ENCODE data around the gene FAM81A.

The FAM81A gene

DNA sequence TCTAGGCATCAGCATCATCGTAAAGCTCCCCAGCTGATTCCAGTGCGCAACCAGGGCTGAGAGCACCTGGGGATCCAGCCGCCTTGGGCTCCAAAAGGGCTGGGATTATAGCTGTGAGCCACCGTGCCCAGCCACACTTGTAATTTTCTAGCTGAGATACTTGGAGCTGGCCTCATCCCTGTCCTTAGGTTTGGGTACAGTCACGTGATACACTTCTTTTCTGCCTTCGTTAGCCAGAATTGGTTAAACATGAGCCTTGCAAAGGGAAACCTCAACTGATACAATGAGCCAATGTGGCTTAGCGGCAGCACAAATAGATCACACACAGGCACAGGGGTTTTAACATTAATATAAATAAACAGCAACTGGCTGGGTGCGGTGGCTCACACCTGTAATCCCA lies 103.8 kb downstream of the FAM81A start:
- TF ChIP-seq, protein P1, sequence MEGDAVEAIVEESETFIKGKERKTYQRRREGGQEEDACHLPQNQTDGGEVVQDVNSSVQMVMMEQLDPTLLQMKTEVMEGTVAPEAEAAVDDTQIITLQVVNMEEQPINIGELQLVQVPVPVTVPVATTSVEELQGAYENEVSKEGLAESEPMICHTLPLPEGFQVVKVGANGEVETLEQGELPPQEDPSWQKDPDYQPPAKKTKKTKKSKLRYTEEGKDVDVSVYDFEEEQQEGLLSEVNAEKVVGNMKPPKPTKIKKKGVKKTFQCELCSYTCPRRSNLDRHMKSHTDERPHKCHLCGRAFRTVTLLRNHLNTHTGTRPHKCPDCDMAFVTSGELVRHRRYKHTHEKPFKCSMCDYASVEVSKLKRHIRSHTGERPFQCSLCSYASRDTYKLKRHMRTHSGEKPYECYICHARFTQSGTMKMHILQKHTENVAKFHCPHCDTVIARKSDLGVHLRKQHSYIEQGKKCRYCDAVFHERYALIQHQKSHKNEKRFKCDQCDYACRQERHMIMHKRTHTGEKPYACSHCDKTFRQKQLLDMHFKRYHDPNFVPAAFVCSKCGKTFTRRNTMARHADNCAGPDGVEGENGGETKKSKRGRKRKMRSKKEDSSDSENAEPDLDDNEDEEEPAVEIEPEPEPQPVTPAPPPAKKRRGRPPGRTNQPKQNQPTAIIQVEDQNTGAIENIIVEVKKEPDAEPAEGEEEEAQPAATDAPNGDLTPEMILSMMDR (IDR thresholded peaks at IDR 0.05; ENCODE audit: borderline replicate concordance, insufficient read depth, low read depth, low read length): no peak
- no peak overlapping the region for H3K4me3 ChIP-seq (ENCODE audit: low read depth, low read length)

- TF ChIP-seq, protein P1 (IDR thresholded peaks at IDR 0.05; ENCODE audit: borderline replicate concordance, insufficient read depth, low read depth, low read length): no peak
- no peak overlapping the region for H3K4me3 ChIP-seq (ENCODE audit: low read depth, low read length)
Measured at GRCh38 chr15:59543721-59544547, 105.9 kb downstream of the FAM81A start.

DNA sequence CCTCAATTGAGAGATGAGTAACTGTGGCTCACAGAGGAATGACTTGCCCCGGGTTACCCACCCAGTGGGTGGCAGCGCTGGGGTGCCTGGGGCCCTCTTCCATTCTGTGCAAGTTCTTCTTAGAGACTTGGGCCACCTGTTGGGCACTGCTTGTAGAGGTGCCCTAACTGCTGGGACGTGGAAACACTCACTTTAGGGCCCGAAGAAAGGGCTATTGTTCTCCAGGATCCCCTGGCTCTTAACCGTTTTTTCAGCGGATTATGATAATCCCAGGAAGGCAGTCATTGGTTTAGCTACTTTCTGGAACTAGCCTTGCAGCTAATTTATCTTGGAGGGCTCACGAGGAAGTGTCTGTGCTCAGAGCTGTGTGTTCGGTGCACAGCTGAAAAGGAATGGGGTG lies 107.6 kb downstream of the FAM81A start:
- TF ChIP-seq, protein P1 (IDR thresholded peaks at IDR 0.05; ENCODE audit: borderline replicate concordance, insufficient read depth, low read depth, low read length): no peak
- no peak overlapping the region for H3K4me3 ChIP-seq (ENCODE audit: low read depth, low read length)

DNA sequence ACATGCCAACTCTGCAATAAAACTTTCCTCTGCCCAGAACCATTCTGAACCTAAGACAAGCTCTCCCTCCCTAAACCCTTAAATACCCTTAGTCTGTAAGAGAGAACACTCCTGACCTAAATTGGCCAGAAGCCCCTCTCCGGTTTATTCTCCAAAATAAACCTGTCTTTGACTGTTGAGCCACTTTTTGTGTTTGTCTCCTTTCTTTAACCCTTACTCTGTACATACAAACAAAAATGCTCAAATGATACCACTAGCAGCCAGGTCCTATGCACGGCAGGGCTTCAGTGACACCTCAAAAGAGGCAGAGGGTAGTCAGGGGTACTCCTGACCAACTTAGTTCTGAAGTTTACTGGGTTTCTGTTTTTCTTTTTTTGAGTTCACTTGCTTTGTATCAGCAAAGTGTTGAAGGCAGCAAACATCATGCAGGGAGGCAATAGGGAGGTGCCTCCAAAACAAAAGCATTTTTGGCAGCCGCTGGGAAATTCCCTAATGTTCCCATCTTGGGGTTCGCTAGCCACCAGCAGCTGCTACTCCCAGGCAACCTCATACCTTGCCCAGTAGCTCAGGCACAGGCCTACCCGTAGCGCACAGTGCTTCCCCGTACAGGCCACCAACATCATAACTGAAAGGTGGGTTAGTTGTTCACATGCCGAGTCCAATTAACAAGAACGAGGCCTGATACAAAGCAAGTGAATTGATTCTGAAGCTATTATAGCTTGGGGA lies 110.7 kb downstream of the FAM81A start:
- TF ChIP-seq, protein P1 (IDR thresholded peaks at IDR 0.05; ENCODE audit: borderline replicate concordance, insufficient read depth, low read depth, low read length): no peak
- H3K4me3 ChIP-seq (ENCODE audit: low read depth, low read length): no peak overlapping the region

GRCh38 chr15:59549301-59550185 lies 111.6 kb downstream of the FAM81A start:
- TF ChIP-seq, protein P1 (IDR thresholded peaks at IDR 0.05; ENCODE audit: borderline replicate concordance, insufficient read depth, low read depth, low read length): no peak
- H3K4me3 ChIP-seq (ENCODE audit: low read depth, low read length): no peak overlapping the region

DNA sequence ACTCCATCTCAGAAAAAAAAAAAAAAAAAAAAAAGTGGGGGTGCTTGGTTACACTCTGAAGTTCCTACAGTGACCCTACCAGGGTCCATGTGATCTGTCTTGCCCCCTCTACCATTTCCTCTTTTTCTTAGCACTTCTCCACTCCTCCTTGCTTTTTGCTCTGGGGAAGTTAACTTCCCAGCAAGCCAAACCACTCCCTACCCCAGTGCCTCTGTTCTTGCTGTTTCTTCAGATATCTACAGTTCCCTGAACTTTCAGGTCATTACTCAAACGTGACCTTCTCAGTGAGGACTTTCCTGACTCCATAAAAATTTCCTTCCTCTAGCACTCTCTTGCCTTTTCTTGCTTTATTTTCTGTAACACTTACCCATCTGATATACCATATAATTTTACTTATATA lies 112.5 kb downstream of the FAM81A start:
- no peak overlapping the region for H3K4me3 ChIP-seq (ENCODE audit: low read depth, low read length)
- TF ChIP-seq, protein P1 (IDR thresholded peaks at IDR 0.05; ENCODE audit: borderline replicate concordance, insufficient read depth, low read depth, low read length): no peak

All from GM12875 (cell line).